IMR-90 (cell line): Measurements from ENCODE around the gene CTNNA2. TPM values are rescaled to one million over a fixed set of nuclear protein-coding genes. Genes with fewer than 3 reads are reported as not detected.

Experiments
- ATAC-seq: fragments of 200-7000 bp; cut with Tn5 transposase; 2 replicates; pipeline ENCODE4 v1.9.1; 2020; ENCODE audit warnings: low read depth, mild to moderate bottlenecking, moderate library complexity
- BruUV-seq: library from RNA; stranded (reverse); fragments of 400-500 nt; replicated peaks from 2 replicates; lab custom pipeline; 2021; lab: Mats Ljungman, UMichigan
- CTCF ChIA-PET: fragments of 300-600 bp; formaldehyde crosslinking; extraction: SDS; loops from one replicate; lab custom pipeline; 2021; ENCODE audit warnings: antibody characterized with exemption; lab: Yijun Ruan, JAX
- POLR2A ChIA-PET: fragments of 300-600 bp; sonication (Branson Sonifier 250); formaldehyde crosslinking; loops from one replicate; lab custom pipeline; 2022; ENCODE audit warnings: antibody characterized with exemption; ENCODE audit not compliant: unreplicated experiment; lab: Charles Lee
- DNase-seq: peaks from one replicate; pipeline ENCODE4 v3.0.0; 2013
- H2AFZ ChIP-seq: replicated peaks from 2 replicates; pipeline ENCODE3; 2013; ENCODE audit warnings: low read length, mild to moderate bottlenecking; ENCODE audit not compliant: poor library complexity
- H2AK5ac ChIP-seq: 2 replicates; pipeline ENCODE4 v1.6.1; 2013; ENCODE audit warnings: low read depth, low read length, inconsistent platforms
- H2AK9ac ChIP-seq: replicated peaks from 2 replicates; pipeline ENCODE3; 2013; ENCODE audit warnings: mild to moderate bottlenecking, low read depth, low read length, moderate library complexity; ENCODE audit not compliant: poor library complexity
- H2BK120ac ChIP-seq: 2 replicates; pipeline ENCODE4 v1.6.1; 2013; ENCODE audit warnings: low read depth, low read length, inconsistent platforms
- H2BK15ac ChIP-seq: 3 replicates; pipeline ENCODE4 v1.6.1; 2013; ENCODE audit warnings: low read depth, low read length, inconsistent platforms
- H2BK20ac ChIP-seq: 2 replicates; pipeline ENCODE4 v1.6.1; 2013; ENCODE audit warnings: low read depth, mild to moderate bottlenecking, inconsistent platforms, low read length, moderate library complexity
- H2BK5ac ChIP-seq: 2 replicates; pipeline ENCODE4 v1.6.1; 2013; ENCODE audit warnings: mild to moderate bottlenecking, low read depth, low read length, inconsistent platforms; ENCODE audit not compliant: poor library complexity, severe bottlenecking
- H3K14ac ChIP-seq: replicated peaks from 2 replicates; pipeline ENCODE4 v1.6.1; 2013; ENCODE audit warnings: low read depth, low read length, inconsistent platforms
- H3K18ac ChIP-seq: 2 replicates; pipeline ENCODE4 v1.6.1; 2013; ENCODE audit warnings: low read depth, low read length, control low read depth
- H3K23ac ChIP-seq: 2 replicates; pipeline ENCODE4 v1.6.1; 2013; ENCODE audit warnings: low read depth, low read length, inconsistent platforms
- H3K27ac ChIP-seq: 2 replicates; pipeline ENCODE4 v1.5.1; 2013; ENCODE audit warnings: mild to moderate bottlenecking, control low read depth, low read length; ENCODE audit not compliant: insufficient read depth
- H3K27me3 ChIP-seq: 2 replicates; pipeline ENCODE4 v1.6.1; 2013; ENCODE audit warnings: low read length; ENCODE audit not compliant: control insufficient read depth, insufficient read depth
- H3K36me3 ChIP-seq: 2 replicates; pipeline ENCODE4 v1.6.1; 2013; ENCODE audit warnings: low read length, mixed read lengths; ENCODE audit not compliant: control insufficient read depth, insufficient read depth
- H3K4ac ChIP-seq: 2 replicates; pipeline ENCODE4 v1.6.1; 2013; ENCODE audit warnings: low read depth, low read length, inconsistent platforms
- H3K4me1 ChIP-seq: 2 replicates; pipeline ENCODE4 v1.6.1; 2013; ENCODE audit warnings: low read length, mixed read lengths; ENCODE audit not compliant: control insufficient read depth, insufficient read depth
- H3K4me2 ChIP-seq: 2 replicates; pipeline ENCODE4 v1.6.1; 2013; ENCODE audit warnings: low read depth, mild to moderate bottlenecking, control low read depth, low read length, moderate library complexity
- H3K4me3 ChIP-seq: 2 replicates; pipeline ENCODE4 v1.5.1; 2013; ENCODE audit warnings: low read depth, mild to moderate bottlenecking, control low read depth, low read length, moderate library complexity; ENCODE audit not compliant: insufficient read depth
- H3K56ac ChIP-seq: 2 replicates; pipeline ENCODE4 v1.6.1; 2013; ENCODE audit warnings: low read length, inconsistent platforms; ENCODE audit not compliant: insufficient read depth; ENCODE audit errors: extremely low read depth
- H3K79me1 ChIP-seq, 2 experiments: 2 replicates each; pipeline ENCODE4 v1.6.1; 2013; ENCODE audit warnings: low read length in 2 of 2, inconsistent platforms in 1 of 2, low read depth in 1 of 2
- H3K9ac ChIP-seq: 2 replicates; pipeline ENCODE4 v1.6.1; 2013; ENCODE audit warnings: low read depth, low read length, control low read depth
- H3K9me1 ChIP-seq: 2 replicates; pipeline ENCODE4 v1.6.1; 2013; ENCODE audit warnings: low read length, inconsistent platforms; ENCODE audit not compliant: insufficient read depth
- H3K9me3 ChIP-seq: 2 replicates; pipeline ENCODE4 v1.6.1; 2013; ENCODE audit warnings: low read length; ENCODE audit not compliant: control insufficient read depth, insufficient read depth
- H4K20me1 ChIP-seq: 2 replicates; pipeline ENCODE4 v1.6.1; 2013; ENCODE audit warnings: low read length, inconsistent platforms; ENCODE audit not compliant: insufficient read depth
- H4K5ac ChIP-seq: 2 replicates; pipeline ENCODE4 v1.6.1; 2013; ENCODE audit warnings: mild to moderate bottlenecking, low read depth, low read length, control low read depth
- H4K8ac ChIP-seq, 2 experiments: 2 replicates each; pipeline ENCODE4 v1.6.1; 2013; ENCODE audit warnings: low read depth in 2 of 2, low read length in 2 of 2, control low read depth in 1 of 2, inconsistent platforms in 1 of 2
- H4K91ac ChIP-seq: 2 replicates; pipeline ENCODE4 v1.6.1; 2013; ENCODE audit warnings: low read depth, low read length, inconsistent platforms; ENCODE audit not compliant: insufficient read depth
- BHLHE40 ChIP-seq: fragments of 150-350 bp; IDR thresholded peaks from 2 replicates; pipeline ENCODE4 v1.6.1; 2016; ENCODE audit warnings: mild to moderate bottlenecking, low read depth, low read length
- CEBPB ChIP-seq: IDR thresholded peaks from 2 replicates; pipeline ENCODE4 v1.6.1; 2012; ENCODE audit warnings: low read depth, low read length, improper control_type of control experiment
- CHD1 ChIP-seq: IDR thresholded peaks from 2 replicates; pipeline ENCODE4 v1.6.1; 2012; ENCODE audit warnings: low read depth, low read length, improper control_type of control experiment
- CTCF ChIP-seq: conservative IDR thresholded peaks from 2 replicates; pipeline ENCODE4 v1.5.1; 2012; ENCODE audit warnings: mild to moderate bottlenecking, low read depth, low read length, improper control_type of control experiment
- ELK1 ChIP-seq: fragments of 150-350 bp; IDR thresholded peaks from 2 replicates; pipeline ENCODE4 v1.6.1; 2016; ENCODE audit warnings: low read depth, mild to moderate bottlenecking, low read length, moderate library complexity, borderline replicate concordance
- FOS ChIP-seq: fragments of 150-350 bp; IDR thresholded peaks from 2 replicates; pipeline ENCODE4 v1.6.1; 2016; ENCODE audit warnings: low read depth, low read length
- MAFK ChIP-seq: IDR thresholded peaks from 2 replicates; pipeline ENCODE4 v1.6.1; 2012; ENCODE audit warnings: low read depth, low read length, improper control_type of control experiment
- MAZ ChIP-seq: IDR thresholded peaks from 2 replicates; pipeline ENCODE4 v1.6.1; 2012; ENCODE audit warnings: low read depth, mild to moderate bottlenecking, low read length, improper control_type of control experiment, moderate library complexity, borderline replicate concordance
- MXI1 ChIP-seq: IDR thresholded peaks from 2 replicates; pipeline ENCODE4 v1.6.1; 2012; ENCODE audit warnings: low read depth, mild to moderate bottlenecking, low read length, moderate library complexity, borderline replicate concordance
- NFE2L2 ChIP-seq: fragments of 150-350 bp; IDR thresholded peaks from 2 replicates; pipeline ENCODE4 v1.6.1; 2016; ENCODE audit warnings: low read depth, mild to moderate bottlenecking, low read length
- RAD21 ChIP-seq: IDR thresholded peaks from 2 replicates; pipeline ENCODE4 v1.6.1; 2012; ENCODE audit warnings: low read length, improper control_type of control experiment
- RCOR1 ChIP-seq: IDR thresholded peaks from 2 replicates; pipeline ENCODE4 v1.6.1; 2012; ENCODE audit warnings: mild to moderate bottlenecking, low read length, improper control_type of control experiment; ENCODE audit not compliant: insufficient replicate concordance
- RFX5 ChIP-seq: IDR thresholded peaks from 2 replicates; pipeline ENCODE4 v1.8.0; 2012; ENCODE audit warnings: low read depth, mild to moderate bottlenecking, low read length, moderate library complexity
- SMC3 ChIP-seq: fragments of 150-350 bp; IDR thresholded peaks from 2 replicates; pipeline ENCODE4 v1.6.1; 2016; ENCODE audit warnings: low read depth, mild to moderate bottlenecking, antibody characterized with exemption, low read length, moderate library complexity
- USF2 ChIP-seq: fragments of 150-350 bp; IDR thresholded peaks from 2 replicates; pipeline ENCODE4 v1.6.1; 2017; ENCODE audit warnings: mild to moderate bottlenecking, antibody characterized with exemption, low read length, low read depth
- dilution Hi-C: fragments of 300-500 bp; cut with HindIII; formaldehyde crosslinking; loops from one replicate; pipeline ENCODE4 v1.14.3; 2018; ENCODE audit warnings: low sequenced_read_pairs; ENCODE audit not compliant: unreplicated experiment
- in situ Hi-C: fragments of 300-500 bp; cut with MboI; formaldehyde crosslinking; loops from 3 replicates; pipeline ENCODE4 v1.14.3; 2019; ENCODE audit warnings: low sequenced_read_pairs, inconsistent platforms, mixed read lengths
- intact Hi-C: fragments of 100-400 bp; cut with micrococcal nuclease; formaldehyde crosslinking; loops from 2 replicates; pipeline ENCODE4 v1.10.0; 2022
- polyA plus RNA-seq, 3 experiments: library from polyadenylated mRNA; depleted of rRNA; stranded (reverse); fragments of >200 nt; gene quantifications; 2 replicates each; pipeline ENCODE4 v1.2.3, GENCODE V29; 2012; ENCODE audit warnings: low replicate concordance in 1 of 3
- total RNA-seq: library from RNA; depleted of rRNA; stranded (reverse); fragments of >200 nt; gene quantifications from 2 replicates; pipeline ENCODE4 v1.2.3, GENCODE V29; 2012

CTNNA2 gene
- total and polyA plus RNA-seq, 2 of the 4 experiments (the other 2 are of a cell fraction), result not detected

- Histone ChIP-seq H4K5ac (no peak overlapping the region), H2AK9ac (no peak overlapping the region), H3K14ac (no peak overlapping the region), H3K4me1 (no peaks in the 10 kb centered on the region), H4K91ac (no peak overlapping the region), H3K36me3 (no peaks in the 10 kb centered on the region), H2AK5ac (no peak overlapping the region), H4K8ac (no peak overlapping the region), H2BK5ac (no peak overlapping the region), H3K79me1 (no peaks in the 10 kb centered on the region), H2BK20ac (no peak overlapping the region), H3K4ac (no peak overlapping the region), H3K18ac (no peak overlapping the region), H4K20me1 (no peaks in the 10 kb centered on the region), H2BK120ac (no peak overlapping the region), H3K27ac (no peak overlapping the region), H2BK15ac (no peak overlapping the region), H3K9me3 (peaks cover 3% of the 10 kb centered on the region; the same call in 1 of the 2 replicates), H3K27me3 (no peaks in the 10 kb centered on the region), H3K4me2 (no peak overlapping the region), H3K4me3 (no peak overlapping the region), H2AFZ (no peak overlapping the region), H3K9ac (no peak overlapping the region), H3K23ac (no peak overlapping the region), H3K56ac (no peak overlapping the region), H3K9me1 (no peaks in the 10 kb centered on the region)
- ATAC-seq (no peak), DNase-seq (no peak)
- dilution Hi-C loops, result no loop called here
- CTCF ChIA-PET, result no interaction called here
- in situ Hi-C loops, result no loop called here
- TF ChIP-seq CHD1 (no peak), MAFK (no peak), NFE2L2 (no peak), RFX5 (no peak), ELK1 (no peak), MXI1 (no peak), CTCF (no peak), CEBPB (no peak), RCOR1 (no peak), MAZ (no peak), SMC3 (no peak), BHLHE40 (no peak), FOS (no peak), USF2 (no peak), RAD21 (no peak)
- BruUV-seq, result no TSS peak
- intact Hi-C loops, result no loop called here
- POLR2A ChIA-PET, result no interaction called here
Observed at GRCh38 chr2:79554899-79555298, 42.0 kb downstream of the CTNNA2 start.
